OCI-LY1 (cell line): ENCODE data around the gene USB1.
A peak's percentile ranks its signal among the peaks of the same experiment; 100 is the strongest.

Experiments used
- H2AFZ ChIP-seq: fragments of 200-600 bp; sonication (generic), shearing (Covaris generic); 2 replicates; pipeline ENCODE4 v1.6.0; 2014; ENCODE audit warnings: antibody characterized with exemption, mild to moderate bottlenecking, low read length
- H3F3A ChIP-seq: fragments of 200-600 bp; sonication (generic), shearing (Covaris generic); 2 replicates; pipeline ENCODE4 v1.6.0; 2014; ENCODE audit warnings: mild to moderate bottlenecking, antibody characterized with exemption, low read length, moderate library complexity; ENCODE audit not compliant: insufficient read depth
- H3K27ac ChIP-seq: fragments of 200-600 bp; sonication (generic); 2 replicates; pipeline ENCODE4 v1.5.1; 2014; ENCODE audit warnings: low read length, mixed run types, mild to moderate bottlenecking, low read depth; ENCODE audit not compliant: poor library complexity, severe bottlenecking
- H3K27me3 ChIP-seq: fragments of 200-600 bp; sonication (generic); 2 replicates; pipeline ENCODE4 v1.6.0; 2014; ENCODE audit warnings: antibody characterized with exemption, mild to moderate bottlenecking, low read length, moderate library complexity; ENCODE audit not compliant: insufficient read depth
- H3K36me3 ChIP-seq: fragments of 200-600 bp; sonication (generic); 2 replicates; pipeline ENCODE4 v1.6.1; 2014; ENCODE audit warnings: mild to moderate bottlenecking, antibody characterized with exemption, low read length, moderate library complexity, mixed read lengths; ENCODE audit not compliant: insufficient read depth
- H3K4me1 ChIP-seq: fragments of 200-600 bp; sonication (generic); 2 replicates; pipeline ENCODE4 v1.5.1; 2014; ENCODE audit warnings: mild to moderate bottlenecking, low read length, moderate library complexity; ENCODE audit not compliant: insufficient read depth, severe bottlenecking
- H3K4me2 ChIP-seq: fragments of 200-600 bp; sonication (generic), shearing (Covaris generic); 2 replicates; pipeline ENCODE4 v1.6.1; 2014; ENCODE audit warnings: low read length
- H3K4me3 ChIP-seq: fragments of 200-600 bp; sonication (generic); 2 replicates; pipeline ENCODE4 v1.5.1; 2014; ENCODE audit warnings: low read length, low read depth, mild to moderate bottlenecking, mixed read lengths; ENCODE audit not compliant: poor library complexity, severe bottlenecking
- H3K79me2 ChIP-seq: fragments of 200-600 bp; shearing (Covaris generic); 2 replicates; pipeline ENCODE4 v1.6.1; 2016; ENCODE audit warnings: mixed run types, low read length, mixed read lengths; ENCODE audit not compliant: insufficient read depth
- H3K9ac ChIP-seq: fragments of 200-600 bp; sonication (generic), shearing (Covaris generic); 2 replicates; pipeline ENCODE4 v1.6.1; 2014; ENCODE audit warnings: mild to moderate bottlenecking, low read length, mixed read lengths
- H3K9me2 ChIP-seq: fragments of 200-600 bp; sonication (generic), shearing (Covaris generic); 2 replicates; pipeline ENCODE4 v1.6.1; 2014; ENCODE audit warnings: low read depth, mild to moderate bottlenecking, low read length, mixed read lengths
- H3K9me3 ChIP-seq: fragments of 200-600 bp; shearing (Covaris generic); 2 replicates; pipeline ENCODE4 v1.6.1; 2014; ENCODE audit warnings: low read length, mixed read lengths
- H4K20me1 ChIP-seq: fragments of 200-600 bp; sonication (generic), shearing (Covaris generic); 2 replicates; pipeline ENCODE4 v1.6.0; 2016; ENCODE audit warnings: mild to moderate bottlenecking, low read length; ENCODE audit not compliant: insufficient read depth
- CTCF ChIP-seq: fragments of 200-600 bp; sonication (generic), shearing (Covaris generic); IDR thresholded peaks from 2 replicates; pipeline ENCODE4 v1.5.1; 2017; ENCODE audit warnings: mild to moderate bottlenecking, antibody characterized with exemption, low read length, moderate library complexity, mixed read lengths
- EZH2 ChIP-seq: fragments of 200-600 bp; sonication (generic), shearing (Covaris generic); IDR thresholded peaks from 2 replicates; pipeline ENCODE4 v1.8.0; 2017; ENCODE audit warnings: borderline replicate concordance, mixed run types, mild to moderate bottlenecking, antibody characterized with exemption, low read length, moderate library complexity, mixed read lengths

Gene USB1

GRCh38 chr16:58000706-58001676 is at the start of gene USB1:
USB1 (plus strand) TSS chr16:58001407; CDS start chr16:58001484, 77 bp downstream.
- H3K4me3 ChIP-seq, result peak within 1 kb of the TSS; percentile 70
- H3K9me2 ChIP-seq, result no peaks in the 10 kb centered on the region
- no peaks in the 10 kb centered on the region for H3K9me3 ChIP-seq
- peaks cover 36% of the 10 kb centered on the region for H3K36me3 ChIP-seq
- H3K27me3 ChIP-seq, result no peaks in the 10 kb centered on the region
- peaks cover 22% of the 10 kb centered on the region for H3K4me1 ChIP-seq
- H3K9ac ChIP-seq, result peak within 1 kb of the TSS; percentile 95
- no peaks in the 10 kb centered on the region for H3F3A ChIP-seq
- no peaks in the 10 kb centered on the region for H3K79me2 ChIP-seq
- H3K27ac ChIP-seq, result peak within 1 kb of the TSS; percentile 73
- H4K20me1 ChIP-seq, result no peaks in the 10 kb centered on the region
- no peak within 1 kb of the TSS for H2AFZ ChIP-seq
- no peak for TF ChIP-seq EZH2
- TF ChIP-seq CTCF, result peak; percentile 44
- peak within 1 kb of the TSS; percentile 97 for H3K4me2 ChIP-seq

GRCh38 chr16:57952909-57953308 is 48.3 kb upstream of the USB1 start:
- no peaks in the 10 kb centered on the region for H3K4me1 ChIP-seq
- no peak overlapping the region for H2AFZ ChIP-seq
- no peak overlapping the region for H3K4me2 ChIP-seq
- no peaks in the 10 kb centered on the region for H4K20me1 ChIP-seq
- H3K9me3 ChIP-seq, result no peaks in the 10 kb centered on the region
- no peaks in the 10 kb centered on the region for H3K9me2 ChIP-seq
- no peak for TF ChIP-seq CTCF
- no peak overlapping the region for H3K9ac ChIP-seq
- H3F3A ChIP-seq, result no peaks in the 10 kb centered on the region
- no peak overlapping the region for H3K4me3 ChIP-seq
- no peak overlapping the region for H3K27ac ChIP-seq
- H3K79me2 ChIP-seq, result no peaks in the 10 kb centered on the region
- no peaks in the 10 kb centered on the region; the same call in 1 of the 2 replicates for H3K27me3 ChIP-seq
- H3K36me3 ChIP-seq, result no peaks in the 10 kb centered on the region

GRCh38 chr16:57953857-57954256 is 47.4 kb upstream of the USB1 start:
- Histone ChIP-seq H3K9me3 (no peaks in the 10 kb centered on the region), H3F3A (no peaks in the 10 kb centered on the region), H3K9ac (no peak overlapping the region), H3K4me3 (no peak overlapping the region), H3K36me3 (no peaks in the 10 kb centered on the region), H3K27ac (no peak overlapping the region), H3K4me1 (no peaks in the 10 kb centered on the region), H3K27me3 (no peaks in the 10 kb centered on the region; the same call in 1 of the 2 replicates), H2AFZ (no peak overlapping the region), H3K9me2 (no peaks in the 10 kb centered on the region), H3K79me2 (no peaks in the 10 kb centered on the region), H4K20me1 (no peaks in the 10 kb centered on the region), H3K4me2 (no peak overlapping the region)
- TF ChIP-seq EZH2 (no peak), CTCF (no peak)
